WI38 (cell line): Measurements from ENCODE around the gene ASGR2.

ENCODE experiments used
- H3K4me3 ChIP-seq: 2 replicates; pipeline ENCODE4 v1.5.1; 2011; ENCODE audit warnings: low read depth, mild to moderate bottlenecking, control low read depth, low read length
- TF ChIP-seq, protein P1 (sequence below): IDR thresholded peaks from 2 replicates; pipeline ENCODE4 v1.5.1; 2012; ENCODE audit warnings: low read depth, mild to moderate bottlenecking, control low read depth, low read length

The ASGR2 gene

DNA sequence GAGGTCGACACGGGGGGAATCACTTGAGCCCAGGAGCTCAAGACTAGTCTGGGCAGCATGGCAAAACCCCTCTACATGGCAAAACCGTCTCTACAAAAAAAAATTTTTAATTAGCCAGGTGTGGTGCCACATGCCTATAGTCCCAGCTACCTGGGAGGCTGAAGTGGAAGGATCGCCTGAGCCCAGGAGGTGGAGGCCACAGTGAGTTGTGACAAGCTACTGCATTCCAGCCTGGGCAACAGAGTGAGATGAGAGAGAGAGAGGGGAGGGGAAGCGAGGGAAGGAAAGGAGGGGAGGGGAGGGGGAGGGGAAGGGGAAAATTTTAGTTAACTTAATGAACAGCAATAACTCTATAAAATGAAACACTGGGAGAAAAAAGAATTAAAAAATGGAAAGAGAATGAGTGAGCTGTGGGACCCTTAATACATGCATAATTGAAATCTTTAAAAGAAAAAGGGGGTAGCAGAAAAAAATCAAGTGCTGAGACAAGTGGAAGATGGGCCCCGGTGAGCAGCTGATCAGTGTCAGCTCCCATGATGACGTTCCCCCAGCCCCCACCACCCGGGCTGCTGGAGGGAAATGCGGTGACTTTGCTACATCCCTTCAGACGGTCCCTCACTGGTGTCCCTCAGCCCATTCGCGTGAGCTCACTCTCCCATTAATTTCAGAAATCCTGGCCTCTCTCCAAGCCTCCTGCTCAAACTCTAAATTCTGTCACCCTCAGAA is 2.7 kb downstream of the ASGR2 start:
- H3K4me3 ChIP-seq: no peak overlapping the region
- TF ChIP-seq, protein P1, sequence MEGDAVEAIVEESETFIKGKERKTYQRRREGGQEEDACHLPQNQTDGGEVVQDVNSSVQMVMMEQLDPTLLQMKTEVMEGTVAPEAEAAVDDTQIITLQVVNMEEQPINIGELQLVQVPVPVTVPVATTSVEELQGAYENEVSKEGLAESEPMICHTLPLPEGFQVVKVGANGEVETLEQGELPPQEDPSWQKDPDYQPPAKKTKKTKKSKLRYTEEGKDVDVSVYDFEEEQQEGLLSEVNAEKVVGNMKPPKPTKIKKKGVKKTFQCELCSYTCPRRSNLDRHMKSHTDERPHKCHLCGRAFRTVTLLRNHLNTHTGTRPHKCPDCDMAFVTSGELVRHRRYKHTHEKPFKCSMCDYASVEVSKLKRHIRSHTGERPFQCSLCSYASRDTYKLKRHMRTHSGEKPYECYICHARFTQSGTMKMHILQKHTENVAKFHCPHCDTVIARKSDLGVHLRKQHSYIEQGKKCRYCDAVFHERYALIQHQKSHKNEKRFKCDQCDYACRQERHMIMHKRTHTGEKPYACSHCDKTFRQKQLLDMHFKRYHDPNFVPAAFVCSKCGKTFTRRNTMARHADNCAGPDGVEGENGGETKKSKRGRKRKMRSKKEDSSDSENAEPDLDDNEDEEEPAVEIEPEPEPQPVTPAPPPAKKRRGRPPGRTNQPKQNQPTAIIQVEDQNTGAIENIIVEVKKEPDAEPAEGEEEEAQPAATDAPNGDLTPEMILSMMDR: no peak

DNA sequence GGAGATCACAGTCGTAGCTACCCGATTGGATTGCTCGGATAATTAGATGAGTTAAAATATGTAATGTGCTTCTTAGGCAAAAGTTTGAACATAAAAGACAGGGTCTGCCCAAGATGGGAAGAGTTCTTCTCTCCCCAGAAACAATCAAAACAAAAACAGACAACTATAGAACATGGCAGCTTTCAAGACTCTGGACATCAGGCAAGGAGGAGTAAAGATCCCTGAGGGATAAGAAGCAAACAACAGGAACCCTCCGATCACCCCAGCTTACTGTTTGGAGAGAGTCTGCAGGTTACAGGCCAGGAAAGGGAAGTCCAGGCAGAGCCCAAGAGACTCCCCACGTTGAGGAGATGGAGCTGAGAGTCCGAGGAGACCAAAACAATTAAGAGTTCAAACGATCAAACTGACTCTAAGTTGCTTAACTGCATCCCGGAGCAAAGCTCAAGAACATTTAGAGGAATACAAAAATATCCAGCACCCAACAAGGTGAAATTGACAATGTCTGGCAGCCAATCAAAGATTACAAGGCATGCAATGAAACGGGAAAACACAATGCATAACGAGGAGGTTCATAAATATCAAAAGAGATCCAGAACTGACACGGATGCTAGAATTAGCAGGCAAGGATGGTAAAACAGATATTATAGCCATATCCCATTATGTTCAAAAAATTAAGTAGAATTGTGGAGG is 3.9 kb downstream of the ASGR2 start:
- TF ChIP-seq, protein P1: no peak
- no peak overlapping the region for H3K4me3 ChIP-seq

DNA sequence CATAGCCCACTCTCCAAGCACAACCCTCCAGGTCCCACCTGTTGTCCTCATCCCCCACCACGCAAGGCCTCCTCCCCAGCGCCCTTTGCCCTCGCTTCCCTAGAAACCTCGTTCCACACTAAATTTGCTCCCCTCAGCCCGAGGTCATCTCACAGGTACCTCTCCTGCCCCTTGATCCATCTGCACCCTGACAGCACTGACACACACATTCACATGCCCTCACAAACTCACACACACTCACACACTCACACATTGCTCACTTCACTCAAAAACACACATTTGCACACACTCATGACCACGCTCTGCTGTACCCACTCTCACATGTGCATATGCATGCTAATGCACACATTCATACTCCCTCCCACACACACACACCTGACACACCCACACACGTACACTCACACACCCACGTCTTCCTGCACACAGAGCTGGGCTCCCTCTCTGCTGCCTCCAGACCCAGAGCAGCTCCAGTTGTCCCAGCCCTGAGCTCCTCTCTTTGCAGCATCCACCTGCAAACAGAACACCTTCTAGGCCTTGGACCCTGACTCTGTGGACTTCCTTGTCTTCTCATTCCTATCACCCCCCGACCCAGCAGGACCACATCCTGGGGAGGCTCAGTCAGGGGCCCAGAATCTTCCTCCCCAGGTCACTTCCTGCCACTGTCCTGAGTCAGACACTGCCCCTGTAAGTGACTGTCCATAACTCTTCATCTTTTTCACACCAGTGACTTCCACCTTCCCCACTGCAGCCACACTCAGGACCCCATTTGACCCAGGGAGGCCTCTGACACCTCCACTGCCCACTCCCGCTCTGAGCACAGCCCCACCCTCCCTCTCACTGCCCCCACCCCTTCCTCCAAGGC is 4.9 kb downstream of the ASGR2 start:
- H3K4me3 ChIP-seq: no peak overlapping the region
- TF ChIP-seq, protein P1: no peak

DNA sequence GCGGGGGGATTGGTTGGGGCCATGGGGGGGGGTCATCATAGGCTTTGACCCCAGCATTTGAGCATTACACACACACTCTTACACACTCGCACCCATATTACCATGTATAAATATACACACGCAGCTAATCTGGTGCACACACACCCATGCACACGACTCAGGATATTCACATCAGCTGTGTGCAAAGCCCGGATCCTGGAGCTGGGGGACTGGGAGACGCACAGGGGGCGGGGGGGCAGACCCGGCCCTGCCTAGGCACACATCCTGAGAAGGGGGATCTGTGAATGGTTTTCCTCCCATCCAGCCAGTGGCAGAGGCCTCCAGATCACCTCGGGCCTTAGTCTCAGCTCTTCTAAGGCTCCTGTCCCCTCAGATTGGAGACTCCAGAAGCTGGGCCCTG is 5.6 kb downstream of the ASGR2 start:
- TF ChIP-seq, protein P1: no peak

DNA sequence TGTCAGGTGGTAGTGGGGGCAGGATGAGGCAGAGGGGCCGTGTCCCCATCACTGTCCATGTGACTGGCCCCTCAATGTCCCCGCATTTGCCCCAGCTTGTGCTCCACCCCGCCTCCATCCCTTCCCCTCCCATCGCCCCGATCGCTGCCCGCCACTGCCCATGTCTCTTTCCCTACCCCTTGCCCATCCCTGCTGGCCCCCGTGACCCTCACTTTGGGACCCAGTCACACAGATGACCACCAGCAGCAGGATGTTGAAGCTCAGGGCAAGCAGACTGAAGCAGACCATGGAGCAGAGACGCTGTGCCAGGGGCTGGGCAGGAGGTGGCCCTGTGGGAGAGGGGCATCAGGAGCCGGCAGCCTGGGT is 6.1 kb downstream of the ASGR2 start:
- TF ChIP-seq, protein P1: no peak

More for the DNA sequence above, 5.6 kb downstream of the ASGR2 start:
- H3K4me3 ChIP-seq: no peak overlapping the region

DNA sequence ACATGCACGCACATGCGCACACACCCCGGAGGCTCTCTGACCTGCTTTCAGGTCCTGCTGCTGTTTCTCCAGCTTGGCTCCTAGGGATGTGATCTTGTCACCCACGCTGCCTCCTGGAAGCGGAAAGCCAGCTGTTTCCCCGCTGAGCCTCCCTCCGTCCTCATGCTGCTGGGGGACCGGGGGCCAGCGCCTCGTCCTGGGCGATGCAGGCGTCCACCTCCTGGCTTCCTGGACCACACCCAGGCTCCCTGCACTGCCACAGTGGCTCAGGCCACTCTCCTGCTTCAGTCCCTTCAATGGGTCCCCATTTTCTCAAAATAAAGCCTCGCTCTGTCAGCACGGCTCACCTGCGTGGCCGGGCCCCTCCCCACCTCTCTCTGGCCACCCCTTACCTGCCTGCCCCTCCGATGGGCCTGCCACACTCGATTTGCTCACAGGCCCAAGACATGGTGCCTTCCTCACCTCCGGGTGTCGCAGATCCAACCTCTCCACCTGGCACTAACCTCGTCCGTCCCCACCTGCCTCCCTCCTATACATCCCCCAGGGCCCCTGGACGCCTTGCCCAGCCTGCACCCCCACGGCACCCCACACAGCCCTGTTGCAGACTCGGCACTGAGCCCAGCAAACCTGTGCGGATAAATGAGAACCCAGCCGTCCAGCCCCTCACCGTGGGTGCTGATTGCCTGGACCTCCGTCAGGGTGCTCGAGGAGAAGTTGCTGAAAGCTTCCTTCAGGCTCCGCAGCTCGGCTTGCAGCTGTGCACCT is 6.6 kb downstream of the ASGR2 start:
- H3K4me3 ChIP-seq: no peak overlapping the region
- TF ChIP-seq, protein P1: no peak

More for the DNA sequence above, 6.1 kb downstream of the ASGR2 start:
- no peak overlapping the region for H3K4me3 ChIP-seq
